Testis (tissue), 3 donors: Measurements from ENCODE around the gene IL32. TPM values are rescaled to one million over a fixed set of nuclear protein-coding genes. Genes with fewer than 3 reads are reported as not detected.

Experiments
- DNase-seq: peaks from one replicate; pipeline ENCODE4 v3.0.0-alpha.2; 2019
- H3K27ac ChIP-seq, 2 donors: fragments of 200-600 bp; sonication (generic); one replicate each; pipeline ENCODE4 v1.5.1; 2019
- H3K27me3 ChIP-seq: fragments of 200-600 bp; sonication (generic); one replicate; pipeline ENCODE4 v1.5.1; 2019
- H3K36me3 ChIP-seq: fragments of 200-600 bp; sonication (generic); one replicate; pipeline ENCODE4 v1.5.1; 2017; ENCODE audit warnings: low read depth; ENCODE audit errors: missing control alignments
- H3K4me1 ChIP-seq: fragments of 200-600 bp; sonication (generic); one replicate; pipeline ENCODE4 v1.5.1; 2019
- H3K4me3 ChIP-seq, 2 donors: fragments of 200-600 bp; sonication (generic); one replicate each; pipeline ENCODE4 v1.5.1; 2017 to 2019
- H3K9me3 ChIP-seq: fragments of 200-600 bp; sonication (generic); one replicate; pipeline ENCODE4 v1.5.1; 2017
- POLR2A ChIP-seq: fragments of 450-650 bp; IDR thresholded peaks from one replicate; pipeline ENCODE4 v1.6.1; 2017; ENCODE audit warnings: antibody characterized with exemption, mild to moderate bottlenecking, moderate library complexity
- WGBS, 2 donors: methylation state at CpG; one replicate each; pipeline ENCODE4 v1.1.5; 2018; 5-methylcytosine and 5-hydroxymethylcytosine counted together
- intact Hi-C: fragments of 100-400 bp; cut with DNase I; formaldehyde crosslinking; loops from one replicate; pipeline ENCODE4 v1.15.1; 2023; ENCODE audit warnings: low total_unique reads
- polyA plus RNA-seq: library from polyadenylated mRNA; stranded (reverse); fragments of 350-450 nt; fragmentation: Illumina TruSeq; extraction: RNeasy Lipid Tissue Mini Kit (QIAGEN cat#74804); gene quantifications from one replicate; pipeline ENCODE4 v1.2.3, GENCODE V29; 2014; ENCODE audit warnings: low read depth, low replicate concordance; ENCODE audit not compliant: insufficient read depth
- total RNA-seq, 2 donors: library from RNA; depleted of rRNA; stranded (reverse); fragments of >200 nt; gene quantifications; one replicate each; pipeline ENCODE4 v1.2.3, GENCODE V29; 2016
- TF ChIP-seq, protein P1 (sequence below), 3 experiments: fragments of 450-650 bp in 2 of 3; fragments of 200-600 bp in 1 of 3; sonication (generic) in 1 of 3; IDR thresholded peaks; one replicate each; pipeline ENCODE4 v1.5.1; 2016 to 2019; ENCODE audit warnings: antibody characterized with exemption in 3 of 3, mild to moderate bottlenecking in 2 of 3, moderate library complexity in 1 of 3

The IL32 gene
- total and polyA plus RNA-seq, 3 donors from 2014 or later: 27.1 to 62.2 (median 33.0) TPM

GRCh38 chr16:3025032-3026002 lies 40.1 kb upstream of the IL32 start:
- DNase-seq: no peak
- no peaks in the 10 kb centered on the region for H3K27me3 ChIP-seq

GRCh38 chr16:3026003-3026378 lies 39.4 kb upstream of the IL32 start:
- no peak for DNase-seq
- Histone ChIP-seq H3K9me3 (no peaks in the 10 kb centered on the region), H3K4me1 (peaks cover 25% of the 10 kb centered on the region), H3K27ac (no peak overlapping the region), H3K4me3 (no peak overlapping the region), H3K36me3 (no peaks in the 10 kb centered on the region), H3K27me3 (no peaks in the 10 kb centered on the region)
- TF ChIP-seq, protein P1, sequence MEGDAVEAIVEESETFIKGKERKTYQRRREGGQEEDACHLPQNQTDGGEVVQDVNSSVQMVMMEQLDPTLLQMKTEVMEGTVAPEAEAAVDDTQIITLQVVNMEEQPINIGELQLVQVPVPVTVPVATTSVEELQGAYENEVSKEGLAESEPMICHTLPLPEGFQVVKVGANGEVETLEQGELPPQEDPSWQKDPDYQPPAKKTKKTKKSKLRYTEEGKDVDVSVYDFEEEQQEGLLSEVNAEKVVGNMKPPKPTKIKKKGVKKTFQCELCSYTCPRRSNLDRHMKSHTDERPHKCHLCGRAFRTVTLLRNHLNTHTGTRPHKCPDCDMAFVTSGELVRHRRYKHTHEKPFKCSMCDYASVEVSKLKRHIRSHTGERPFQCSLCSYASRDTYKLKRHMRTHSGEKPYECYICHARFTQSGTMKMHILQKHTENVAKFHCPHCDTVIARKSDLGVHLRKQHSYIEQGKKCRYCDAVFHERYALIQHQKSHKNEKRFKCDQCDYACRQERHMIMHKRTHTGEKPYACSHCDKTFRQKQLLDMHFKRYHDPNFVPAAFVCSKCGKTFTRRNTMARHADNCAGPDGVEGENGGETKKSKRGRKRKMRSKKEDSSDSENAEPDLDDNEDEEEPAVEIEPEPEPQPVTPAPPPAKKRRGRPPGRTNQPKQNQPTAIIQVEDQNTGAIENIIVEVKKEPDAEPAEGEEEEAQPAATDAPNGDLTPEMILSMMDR (IDR thresholded peaks at IDR 0.05): no peak
- no peak for TF ChIP-seq POLR2A
- whole genome bisulfite sequencing, 2 donors: 95 to 96% methylated on average over 8 of the region's 8 CpGs
- intact Hi-C loops: no loop called here

More at GRCh38 chr16:3025032-3026002, 40.1 kb upstream of the IL32 start:
- Histone ChIP-seq H3K27ac (no peak overlapping the region), H3K4me1 (peaks cover 28% of the 10 kb centered on the region), H3K36me3 (no peaks in the 10 kb centered on the region), H3K9me3 (no peaks in the 10 kb centered on the region), H3K4me3 (no peak overlapping the region)
- WGBS, 2 donors: 88 to 94% methylated on average over 18 of the region's 18 CpGs
- TF ChIP-seq POLR2A: no peak
- TF ChIP-seq, protein P1 (IDR thresholded peaks at IDR 0.05): no peak
- intact Hi-C loops: no loop called here

DNA sequence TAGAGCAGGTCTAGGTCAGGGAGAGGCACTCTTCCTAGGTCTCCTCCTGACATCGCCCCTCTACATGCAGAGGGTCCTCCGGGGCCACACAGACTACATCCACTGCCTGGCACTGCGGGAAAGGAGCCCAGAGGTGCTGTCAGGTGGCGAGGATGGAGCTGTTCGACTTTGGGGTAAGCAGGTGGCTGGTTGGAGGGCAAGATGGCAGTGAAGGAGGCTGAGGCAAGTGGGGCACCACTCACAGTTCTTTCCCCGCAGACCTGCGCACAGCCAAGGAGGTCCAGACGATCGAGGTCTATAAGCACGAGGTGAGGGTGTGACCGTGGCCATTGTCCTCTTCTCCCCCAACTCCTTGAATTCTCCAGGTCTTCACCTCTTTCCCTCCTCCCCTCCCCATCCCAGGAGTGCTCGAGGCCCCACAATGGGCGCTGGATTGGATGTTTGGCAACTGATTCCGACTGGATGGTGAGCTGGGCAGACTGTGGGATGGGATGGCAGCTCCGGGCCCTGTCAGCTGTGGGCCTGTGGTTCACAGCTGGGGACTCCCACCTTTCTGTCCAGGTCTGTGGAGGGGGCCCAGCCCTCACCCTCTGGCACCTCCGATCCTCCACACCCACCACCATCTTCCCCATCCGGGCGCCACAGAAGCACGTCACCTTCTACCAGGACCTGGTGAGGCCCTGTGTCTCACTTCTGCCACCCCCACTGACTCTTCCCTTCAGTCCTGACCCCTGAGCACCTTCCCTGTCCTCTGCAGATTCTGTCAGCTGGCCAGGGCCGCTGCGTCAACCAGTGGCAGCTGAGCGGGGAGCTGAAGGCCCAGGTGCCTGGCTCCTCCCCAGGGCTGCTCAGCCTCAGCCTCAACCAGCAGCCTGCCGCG lies 38.6 kb upstream of the IL32 start:
- TF ChIP-seq, protein P1 (IDR thresholded peaks at IDR 0.05): no peak
- TF ChIP-seq POLR2A: no peak

DNA sequence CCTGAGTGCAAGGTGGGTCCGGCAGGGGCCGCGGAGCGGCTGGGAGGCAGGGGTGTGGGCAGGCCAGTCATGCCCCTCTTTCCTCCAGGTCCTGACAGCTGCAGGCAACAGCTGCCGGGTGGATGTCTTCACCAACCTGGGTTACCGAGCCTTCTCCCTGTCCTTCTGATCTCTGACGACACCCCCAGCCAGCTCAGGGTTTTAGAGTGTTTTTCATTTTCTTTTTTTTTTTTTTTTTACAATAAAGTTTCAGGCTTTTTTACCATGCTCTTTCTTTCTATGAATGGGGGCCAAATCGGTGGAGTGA lies 38.0 kb upstream of the IL32 start:
- intact Hi-C loops: no loop called here
- WGBS, 2 donors: 81 to 86% methylated on average over 8 of the region's 8 CpGs
- no peaks in the 10 kb centered on the region for H3K9me3 ChIP-seq
- H3K27me3 ChIP-seq: no peaks in the 10 kb centered on the region
- no peak overlapping the region for H3K27ac ChIP-seq
- H3K4me3 ChIP-seq: no peak overlapping the region
- no peak for DNase-seq
- no peak for TF ChIP-seq POLR2A
- TF ChIP-seq, protein P1 (IDR thresholded peaks at IDR 0.05): no peak
- peaks cover 12% of the 10 kb centered on the region for H3K4me1 ChIP-seq
- H3K36me3 ChIP-seq: no peaks in the 10 kb centered on the region

More for the DNA sequence above, 38.6 kb upstream of the IL32 start:
- intact Hi-C loops: no loop called here
- H3K27me3 ChIP-seq: no peaks in the 10 kb centered on the region
- H3K27ac ChIP-seq: no peak overlapping the region
- DNase-seq: no peak
- H3K9me3 ChIP-seq: no peaks in the 10 kb centered on the region
- WGBS, 2 donors: 90 to 94% methylated on average over 24 of the region's 24 CpGs
- H3K36me3 ChIP-seq: no peaks in the 10 kb centered on the region
- H3K4me1 ChIP-seq: peaks cover 18% of the 10 kb centered on the region
- H3K4me3 ChIP-seq: no peak overlapping the region
